GM21786 (cell line): Measurements from ENCODE around the gene C1orf216.
"Not testable (repeated sequence)": the region's sequence is repeated elsewhere in the genome, so short reads cannot be mapped to it uniquely, and the experiment has no call there.

ENCODE experiments used
- ATAC-seq: cut with Tn5 transposase; IDR thresholded peaks from one replicate; pipeline ENCODE4 v1.9.1; 2021; ENCODE audit not compliant: unreplicated experiment

C1orf216 gene

GRCh38 chr1:35707601-35708440 lies 10.9 kb downstream of the C1orf216 start:
- ATAC-seq, result no peak

- no peak for ATAC-seq
Measured at GRCh38 chr1:35706846-35707600, 11.7 kb downstream of the C1orf216 start.

GRCh38 chr1:35702508-35702907 lies 16.2 kb downstream of the C1orf216 start:
- no peak for ATAC-seq

GRCh38 chr1:35699152-35699551 lies 19.5 kb downstream of the C1orf216 start:
- ATAC-seq, result not testable (repeated sequence)

GRCh38 chr1:35692317-35692716 lies 26.4 kb downstream of the C1orf216 start:
- ATAC-seq, result no peak

GRCh38 chr1:35691571-35692220 lies 27.0 kb downstream of the C1orf216 start:
- ATAC-seq, result no peak

GRCh38 chr1:35691080-35691479 lies 27.6 kb downstream of the C1orf216 start:
- no peak for ATAC-seq

- not testable (repeated sequence) for ATAC-seq
Measured at GRCh38 chr1:35690103-35690502, 28.6 kb downstream of the C1orf216 start.

- ATAC-seq, result no peak
Measured at GRCh38 chr1:35688161-35688560, 30.5 kb downstream of the C1orf216 start.

- no peak for ATAC-seq
Measured at GRCh38 chr1:35683012-35683411, 35.7 kb downstream of the C1orf216 start.

GRCh38 chr1:35680271-35680670 lies 38.4 kb downstream of the C1orf216 start:
- ATAC-seq, result no peak

- no peak for ATAC-seq
Measured at GRCh38 chr1:35675773-35676172, 42.9 kb downstream of the C1orf216 start.

GRCh38 chr1:35674111-35674510 lies 44.6 kb downstream of the C1orf216 start:
- no peak for ATAC-seq

- ATAC-seq, result no peak
Measured at GRCh38 chr1:35672116-35672515, 46.6 kb downstream of the C1orf216 start.

GRCh38 chr1:35668506-35668905 lies 50.2 kb downstream of the C1orf216 start:
- ATAC-seq, result no peak

- ATAC-seq, result no peak
Measured at GRCh38 chr1:35666916-35667315, 51.8 kb downstream of the C1orf216 start.

GRCh38 chr1:35666216-35666615 lies 52.5 kb downstream of the C1orf216 start:
- no peak for ATAC-seq
